Measurements from ENCODE around the gene LRRN2. TPM values are rescaled to one million over a fixed set of nuclear protein-coding genes. Genes with fewer than 3 reads are reported as not detected.

The LRRN2 gene
- total and polyA plus RNA-seq, 2 experiments from 2014 or later: 3.7 to 4.9 TPM

- peaks cover 40% of the 10 kb centered on the region for H3K27me3 ChIP-seq
- no peaks in the 10 kb centered on the region for H3K9me3 ChIP-seq (ENCODE audit: low read depth)
- TF ChIP-seq, protein P1, sequence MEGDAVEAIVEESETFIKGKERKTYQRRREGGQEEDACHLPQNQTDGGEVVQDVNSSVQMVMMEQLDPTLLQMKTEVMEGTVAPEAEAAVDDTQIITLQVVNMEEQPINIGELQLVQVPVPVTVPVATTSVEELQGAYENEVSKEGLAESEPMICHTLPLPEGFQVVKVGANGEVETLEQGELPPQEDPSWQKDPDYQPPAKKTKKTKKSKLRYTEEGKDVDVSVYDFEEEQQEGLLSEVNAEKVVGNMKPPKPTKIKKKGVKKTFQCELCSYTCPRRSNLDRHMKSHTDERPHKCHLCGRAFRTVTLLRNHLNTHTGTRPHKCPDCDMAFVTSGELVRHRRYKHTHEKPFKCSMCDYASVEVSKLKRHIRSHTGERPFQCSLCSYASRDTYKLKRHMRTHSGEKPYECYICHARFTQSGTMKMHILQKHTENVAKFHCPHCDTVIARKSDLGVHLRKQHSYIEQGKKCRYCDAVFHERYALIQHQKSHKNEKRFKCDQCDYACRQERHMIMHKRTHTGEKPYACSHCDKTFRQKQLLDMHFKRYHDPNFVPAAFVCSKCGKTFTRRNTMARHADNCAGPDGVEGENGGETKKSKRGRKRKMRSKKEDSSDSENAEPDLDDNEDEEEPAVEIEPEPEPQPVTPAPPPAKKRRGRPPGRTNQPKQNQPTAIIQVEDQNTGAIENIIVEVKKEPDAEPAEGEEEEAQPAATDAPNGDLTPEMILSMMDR (IDR thresholded peaks at IDR 0.05; ENCODE audit: low read depth, low read length): no peak
- H3K4me3 ChIP-seq: no peak overlapping the region
- H3K27ac ChIP-seq: no peak overlapping the region
- H3K36me3 ChIP-seq: no peaks in the 10 kb centered on the region
- H3K4me1 ChIP-seq (ENCODE audit: low read depth): no peaks in the 10 kb centered on the region
- peak in 1 of 2 donors; percentile 72 for DNase-seq (ENCODE audit: low read depth in 1 of 2, low spot score in 1 of 2)
Measured at GRCh38 chr1:204726478-204726877, 40.9 kb upstream of the LRRN2 start.

DNA sequence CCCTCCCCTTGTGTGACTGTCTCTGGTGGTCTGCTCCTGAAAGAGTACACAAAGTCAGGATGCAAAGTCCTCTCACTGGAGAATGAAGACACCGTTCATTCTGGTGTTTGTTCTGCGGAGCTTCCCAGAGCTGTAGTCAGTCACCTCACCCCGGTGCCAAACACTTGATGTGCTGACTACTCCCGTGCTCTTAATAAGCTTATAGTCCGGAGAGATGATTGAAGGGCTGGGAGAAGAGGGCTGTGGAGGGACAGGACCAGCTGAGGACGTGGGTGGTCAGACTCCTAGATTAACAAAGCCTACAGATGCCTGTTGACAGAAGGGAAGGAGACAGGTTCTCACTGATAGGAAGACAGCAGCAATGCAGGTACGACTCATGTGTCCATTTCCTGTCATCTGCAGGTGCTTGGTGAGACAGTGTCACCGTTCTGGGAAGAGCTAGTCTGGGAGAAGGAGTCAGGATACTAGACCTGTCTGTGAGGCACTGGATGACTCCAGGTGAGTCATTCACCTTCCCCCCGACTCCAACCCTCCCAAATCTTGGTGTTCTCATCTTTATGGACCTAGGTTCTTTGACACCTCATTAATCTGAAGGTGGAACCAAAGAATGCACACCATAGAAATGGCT is 40.4 kb upstream of the LRRN2 start:
- no peaks in the 10 kb centered on the region for H3K4me1 ChIP-seq (ENCODE audit: low read depth)
- no peaks in the 10 kb centered on the region for H3K36me3 ChIP-seq
- H3K27ac ChIP-seq: no peak overlapping the region
- H3K4me3 ChIP-seq: no peak overlapping the region
- TF ChIP-seq, protein P1 (IDR thresholded peaks at IDR 0.05; ENCODE audit: low read depth, low read length): no peak
- no peaks in the 10 kb centered on the region for H3K9me3 ChIP-seq (ENCODE audit: low read depth)
- no peak for DNase-seq (ENCODE audit: low read depth in 1 of 2, low spot score in 1 of 2)
- peaks cover 38% of the 10 kb centered on the region for H3K27me3 ChIP-seq

DNA sequence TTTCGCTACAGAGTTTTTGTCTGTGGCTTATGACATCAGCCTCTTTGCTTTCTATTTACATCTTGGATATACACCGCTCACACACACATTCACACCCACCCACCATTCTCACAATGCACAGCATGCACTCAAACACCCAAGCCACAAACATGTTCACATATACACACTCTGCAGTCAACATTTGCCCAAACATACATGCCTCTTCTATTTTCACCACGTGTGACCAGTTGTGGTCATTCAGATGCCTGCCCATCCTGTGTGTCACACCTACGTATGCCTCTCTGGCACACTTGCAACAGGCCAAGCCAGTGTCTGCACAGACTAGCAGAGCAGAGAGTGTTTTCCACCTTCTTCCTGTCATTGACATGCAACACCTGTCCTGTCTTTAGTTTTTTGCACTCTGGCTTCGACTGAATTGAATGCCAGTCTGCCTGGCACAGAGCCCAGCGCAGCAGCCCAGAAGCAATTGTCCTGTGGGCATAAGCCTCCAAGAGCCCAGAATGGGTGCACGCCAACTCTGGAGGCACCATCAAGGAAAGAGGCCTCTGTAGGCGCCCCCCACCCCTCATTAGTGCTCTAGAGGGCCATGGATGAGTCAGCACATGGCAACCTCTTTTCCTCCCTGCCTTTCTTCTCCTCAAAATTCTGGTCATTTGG is 37.7 kb upstream of the LRRN2 start:
- Histone ChIP-seq H3K36me3 (no peaks in the 10 kb centered on the region), H3K27ac (no peak overlapping the region), H3K27me3 (peaks cover 31% of the 10 kb centered on the region), H3K4me3 (no peak overlapping the region), H3K9me3 (ENCODE audit: low read depth) (no peaks in the 10 kb centered on the region), H3K4me1 (ENCODE audit: low read depth) (no peaks in the 10 kb centered on the region)
- TF ChIP-seq, protein P1 (IDR thresholded peaks at IDR 0.05; ENCODE audit: low read depth, low read length): no peak
- no peak for DNase-seq (ENCODE audit: low read depth in 1 of 2, low spot score in 1 of 2)

DNA sequence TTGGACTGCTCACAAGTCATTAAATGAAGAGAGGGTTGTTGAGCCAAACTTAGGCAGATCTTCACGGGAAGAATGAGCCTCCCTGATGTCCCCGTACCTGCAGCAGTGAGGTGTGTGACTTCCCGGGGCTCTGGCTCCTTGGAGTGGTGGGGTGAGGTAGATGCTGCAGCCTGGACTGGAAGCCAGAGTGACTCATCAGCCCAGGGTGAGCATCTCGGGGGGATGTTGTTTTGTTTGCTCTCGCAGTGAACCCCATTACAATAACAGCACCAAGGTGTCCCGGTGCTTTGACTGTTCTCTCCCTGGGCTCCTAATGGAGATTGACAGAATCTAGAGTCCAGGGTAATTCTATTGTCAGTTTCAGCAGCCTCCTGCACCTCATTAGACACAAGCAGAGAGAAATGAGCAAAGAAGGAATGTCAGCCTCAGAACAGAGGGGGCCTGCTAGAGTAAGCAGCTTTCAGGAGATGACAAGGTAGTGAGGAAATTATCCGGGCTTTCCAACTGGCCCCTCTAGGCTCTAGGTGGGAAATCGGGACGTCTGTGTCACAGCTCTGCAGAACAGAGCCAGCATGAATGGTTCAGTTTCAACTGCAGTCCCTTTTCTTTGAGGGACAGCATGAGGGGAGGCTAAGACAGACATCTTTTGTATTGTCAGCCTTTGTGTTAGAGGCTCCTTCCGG is 36.0 kb upstream of the LRRN2 start:
- peaks cover 26% of the 10 kb centered on the region for H3K27me3 ChIP-seq
- TF ChIP-seq, protein P1 (IDR thresholded peaks at IDR 0.05; ENCODE audit: low read depth, low read length): no peak
- H3K36me3 ChIP-seq: no peaks in the 10 kb centered on the region
- no peak overlapping the region for H3K4me3 ChIP-seq
- H3K9me3 ChIP-seq (ENCODE audit: low read depth): no peaks in the 10 kb centered on the region
- H3K27ac ChIP-seq: no peak overlapping the region
- no peaks in the 10 kb centered on the region for H3K4me1 ChIP-seq (ENCODE audit: low read depth)
- no peak for DNase-seq (ENCODE audit: low read depth in 1 of 2, low spot score in 1 of 2)

GRCh38 chr1:204716660-204717059 is 31.1 kb upstream of the LRRN2 start:
- peaks cover 6% of the 10 kb centered on the region for H3K4me1 ChIP-seq (ENCODE audit: low read depth)
- TF ChIP-seq, protein P1 (IDR thresholded peaks at IDR 0.05; ENCODE audit: low read depth, low read length): no peak
- no peak overlapping the region for H3K4me3 ChIP-seq
- DNase-seq (ENCODE audit: low read depth in 1 of 2, low spot score in 1 of 2): no peak
- H3K27me3 ChIP-seq: peaks cover 8% of the 10 kb centered on the region
- no peak overlapping the region for H3K27ac ChIP-seq
- no peaks in the 10 kb centered on the region for H3K9me3 ChIP-seq (ENCODE audit: low read depth)
- no peaks in the 10 kb centered on the region for H3K36me3 ChIP-seq

Data from cardiac muscle cell (in vitro differentiated cells and primary cell).